ENCODE data around the gene WDR76. TPM values are rescaled to one million over a fixed set of nuclear protein-coding genes. Genes with fewer than 3 reads are reported as not detected.

Gene WDR76
- total RNA-seq, 3 donors from 2014 or later = 4.2 to 4.6 (median 4.5) TPM

GRCh38 chr15:43881944-43882343 lies 55.1 kb downstream of the WDR76 start:
- H3K9me3 ChIP-seq = no peaks in the 10 kb centered on the region
- TF ChIP-seq CTCF (IDR thresholded peaks at IDR 0.05) (no peak), POLR2AphosphoS5 (IDR thresholded peaks at IDR 0.05) (no peak), POLR2A (IDR thresholded peaks at IDR 0.05) (no peak)
- no peaks in the 10 kb centered on the region for H3K36me3 ChIP-seq
- no peaks in the 10 kb centered on the region for H3K4me1 ChIP-seq
- no peak for DNase-seq (ENCODE audit: low spot score in 2 of 2)
- H3K27ac ChIP-seq = no peak overlapping the region
- intact Hi-C loops (cut with DNase I; ENCODE audit: low total_unique reads) = no loop called here
- no peak overlapping the region for H3K4me3 ChIP-seq
- H3K27me3 ChIP-seq = no peaks in the 10 kb centered on the region

- no peak for DNase-seq (ENCODE audit: low spot score in 2 of 2)
- H3K4me3 ChIP-seq = no peak overlapping the region
- H3K27ac ChIP-seq = no peak overlapping the region
- no peaks in the 10 kb centered on the region for H3K36me3 ChIP-seq
- H3K4me1 ChIP-seq = no peaks in the 10 kb centered on the region
- TF ChIP-seq CTCF (IDR thresholded peaks at IDR 0.05) (no peak), POLR2AphosphoS5 (IDR thresholded peaks at IDR 0.05) (no peak), POLR2A (IDR thresholded peaks at IDR 0.05) (no peak)
- intact Hi-C loops (cut with DNase I; ENCODE audit: low total_unique reads) = no loop called here
- no peaks in the 10 kb centered on the region for H3K9me3 ChIP-seq
- H3K27me3 ChIP-seq = no peaks in the 10 kb centered on the region
Measured at GRCh38 chr15:43883571-43883970, 56.8 kb downstream of the WDR76 start.

- H3K4me3 ChIP-seq = no peak overlapping the region
- intact Hi-C loops (cut with DNase I; ENCODE audit: low total_unique reads) = no loop called here
- DNase-seq (ENCODE audit: low spot score in 2 of 2) = no peak
- H3K36me3 ChIP-seq = no peaks in the 10 kb centered on the region
- no peak overlapping the region for H3K27ac ChIP-seq
- H3K4me1 ChIP-seq = no peaks in the 10 kb centered on the region
- no peaks in the 10 kb centered on the region for H3K9me3 ChIP-seq
- H3K27me3 ChIP-seq = no peaks in the 10 kb centered on the region
- TF ChIP-seq CTCF (IDR thresholded peaks at IDR 0.05) = no peak
- TF ChIP-seq POLR2A (IDR thresholded peaks at IDR 0.05) = no peak
- no peak for TF ChIP-seq POLR2AphosphoS5 (IDR thresholded peaks at IDR 0.05)
Measured at GRCh38 chr15:43886558-43886957, 59.8 kb downstream of the WDR76 start.

- no peak for DNase-seq (ENCODE audit: low spot score in 2 of 2)
- Histone ChIP-seq H3K36me3 (no peaks in the 10 kb centered on the region), H3K4me3 (no peak overlapping the region), H3K27me3 (no peaks in the 10 kb centered on the region), H3K27ac (no peak overlapping the region), H3K9me3 (no peaks in the 10 kb centered on the region), H3K4me1 (no peaks in the 10 kb centered on the region)
- intact Hi-C loops (cut with DNase I; ENCODE audit: low total_unique reads) = no loop called here
- TF ChIP-seq CTCF (IDR thresholded peaks at IDR 0.05) (no peak), POLR2A (IDR thresholded peaks at IDR 0.05) (no peak), POLR2AphosphoS5 (IDR thresholded peaks at IDR 0.05) (no peak)
Measured at GRCh38 chr15:43887901-43888300, 61.1 kb downstream of the WDR76 start.

GRCh38 chr15:43889042-43889441 lies 62.2 kb downstream of the WDR76 start:
- Histone ChIP-seq H3K27ac (no peak overlapping the region), H3K9me3 (no peaks in the 10 kb centered on the region), H3K4me3 (no peak overlapping the region), H3K4me1 (no peaks in the 10 kb centered on the region), H3K36me3 (no peaks in the 10 kb centered on the region), H3K27me3 (no peaks in the 10 kb centered on the region)
- intact Hi-C loops (cut with DNase I; ENCODE audit: low total_unique reads) = no loop called here
- TF ChIP-seq CTCF (IDR thresholded peaks at IDR 0.05) (no peak), POLR2AphosphoS5 (IDR thresholded peaks at IDR 0.05) (no peak), POLR2A (IDR thresholded peaks at IDR 0.05) (no peak)
- no peak for DNase-seq (ENCODE audit: low spot score in 2 of 2)
